ELF-1 (cell line): ENCODE results near the gene RCSD1.
A peak's percentile ranks its signal among the peaks of the same experiment; 100 is the strongest.

Experiments used
- DNase-seq: peaks from one replicate; pipeline ENCODE4 v3.0.0-alpha.2; 2016; ENCODE audit warnings: low read depth, low spot score

Gene RCSD1

GRCh38 chr1:167689567-167689920, 59.5 kb downstream of the RCSD1 start:
- no peak for DNase-seq

GRCh38 chr1:167690053-167690452, 60.0 kb downstream of the RCSD1 start:
- DNase-seq: no peak

- no peak for DNase-seq
These were observed 63.5 kb downstream of the RCSD1 start for GRCh38 chr1:167693425-167694045.

GRCh38 chr1:167694691-167695090, 64.7 kb downstream of the RCSD1 start:
- DNase-seq: no peak

GRCh38 chr1:167695147-167695546, 65.1 kb downstream of the RCSD1 start:
- peak; percentile 74 for DNase-seq

- DNase-seq: peak; percentile 63
These were observed 65.9 kb downstream of the RCSD1 start for GRCh38 chr1:167695756-167696561.

GRCh38 chr1:167697667-167698141, 67.7 kb downstream of the RCSD1 start:
- DNase-seq: peak; percentile 39

- no peak for DNase-seq
These were observed 68.3 kb downstream of the RCSD1 start for GRCh38 chr1:167698313-167698712.

- no peak for DNase-seq
These were observed 71.5 kb downstream of the RCSD1 start for GRCh38 chr1:167701510-167701909.

GRCh38 chr1:167703557-167703956, 73.5 kb downstream of the RCSD1 start:
- no peak for DNase-seq

GRCh38 chr1:167704715-167705114, 74.7 kb downstream of the RCSD1 start:
- no peak for DNase-seq

GRCh38 chr1:167705250-167705649, 75.2 kb downstream of the RCSD1 start:
- DNase-seq: no peak

GRCh38 chr1:167706363-167706762, 76.3 kb downstream of the RCSD1 start:
- no peak for DNase-seq

GRCh38 chr1:167706931-167707877, 77.2 kb downstream of the RCSD1 start:
- no peak for DNase-seq

GRCh38 chr1:167707942-167708341, 77.9 kb downstream of the RCSD1 start:
- DNase-seq: no peak

- DNase-seq: no peak
These were observed 78.9 kb downstream of the RCSD1 start for GRCh38 chr1:167708940-167709389.

GRCh38 chr1:167710836-167711235, 80.8 kb downstream of the RCSD1 start:
- DNase-seq: no peak

- no peak for DNase-seq
These were observed 81.8 kb downstream of the RCSD1 start for GRCh38 chr1:167711797-167712196.

- peak; percentile 66 for DNase-seq
These were observed 83.5 kb downstream of the RCSD1 start for GRCh38 chr1:167713330-167714081.

GRCh38 chr1:167714098-167714438, 84.0 kb downstream of the RCSD1 start:
- DNase-seq: no peak

GRCh38 chr1:167714439-167715156, 84.6 kb downstream of the RCSD1 start:
- peak; percentile 96 for DNase-seq
